DOHH2 (cell line): ENCODE measurements around the gene GLI2.

Experiments used
- H3F3A ChIP-seq: fragments of 200-600 bp; sonication (generic), shearing (Covaris generic); 2 replicates; pipeline ENCODE4 v1.6.0; 2016; ENCODE audit warnings: antibody characterized with exemption, mild to moderate bottlenecking; ENCODE audit not compliant: control insufficient read depth, insufficient read depth
- H3K27ac ChIP-seq: fragments of 200-600 bp; sonication (generic); 2 replicates; pipeline ENCODE4 v1.5.1; 2014; ENCODE audit warnings: low read depth, mild to moderate bottlenecking, low read length, moderate library complexity
- H3K27me3 ChIP-seq: fragments of 200-600 bp; sonication (generic); 2 replicates; pipeline ENCODE4 v1.6.1; 2014; ENCODE audit warnings: mild to moderate bottlenecking, low read length, mixed read lengths; ENCODE audit not compliant: control insufficient read depth
- H3K36me3 ChIP-seq: fragments of 200-600 bp; sonication (generic); 2 replicates; pipeline ENCODE4 v1.6.1; 2014; ENCODE audit warnings: mild to moderate bottlenecking, low read length, moderate library complexity, mixed read lengths; ENCODE audit not compliant: control insufficient read depth
- H3K4me1 ChIP-seq: fragments of 200-600 bp; sonication (generic); 2 replicates; pipeline ENCODE4 v1.6.1; 2014; ENCODE audit warnings: mild to moderate bottlenecking, low read length, mixed read lengths; ENCODE audit not compliant: control insufficient read depth
- H3K4me2 ChIP-seq: fragments of 200-600 bp; sonication (generic); 2 replicates; pipeline ENCODE4 v1.6.0; 2014; ENCODE audit warnings: mild to moderate bottlenecking, low read length, moderate library complexity
- H3K4me3 ChIP-seq: fragments of 200-600 bp; sonication (generic); 2 replicates; pipeline ENCODE4 v1.5.1; 2014; ENCODE audit warnings: mild to moderate bottlenecking, low read length, mixed read lengths
- H3K79me2 ChIP-seq: fragments of 200-600 bp; sonication (generic); 2 replicates; pipeline ENCODE4 v1.6.1; 2014; ENCODE audit warnings: mild to moderate bottlenecking, low read length, mixed read lengths; ENCODE audit not compliant: control insufficient read depth
- H3K9me2 ChIP-seq: fragments of 200-600 bp; sonication (generic); replicated peaks from 2 replicates; pipeline ENCODE4 v1.6.1; 2014; ENCODE audit warnings: mild to moderate bottlenecking, low read length, mixed read lengths; ENCODE audit not compliant: control insufficient read depth
- H3K9me3 ChIP-seq: fragments of 200-600 bp; sonication (generic); 2 replicates; pipeline ENCODE4 v1.6.1; 2014; ENCODE audit warnings: antibody characterized with exemption, low read length, mixed read lengths; ENCODE audit not compliant: control insufficient read depth, insufficient read depth
- H4K20me1 ChIP-seq: fragments of 200-600 bp; sonication (generic); 2 replicates; pipeline ENCODE4 v1.6.0; 2014; ENCODE audit warnings: low read depth, mild to moderate bottlenecking, antibody characterized with exemption, low read length, moderate library complexity; ENCODE audit not compliant: control insufficient read depth, insufficient read depth
- CTCF ChIP-seq: fragments of 200-600 bp; sonication (generic); IDR thresholded peaks from one replicate; pipeline ENCODE4 v1.5.1; 2014; ENCODE audit warnings: antibody characterized with exemption, mild to moderate bottlenecking, low read depth, low read length; ENCODE audit not compliant: poor library complexity, severe bottlenecking
- EZH2phosphoT487 ChIP-seq: fragments of 200-600 bp; sonication (generic); IDR thresholded peaks from 2 replicates; pipeline ENCODE4 v1.6.1; 2017; ENCODE audit warnings: borderline replicate concordance, mild to moderate bottlenecking, antibody characterized with exemption, low read length, moderate library complexity, mixed read lengths

GLI2 gene

GRCh38 chr2:120764492-120764891 is 28.8 kb downstream of the GLI2 start:
- H3K4me3 ChIP-seq = no peak overlapping the region
- no peak overlapping the region for H3K27ac ChIP-seq
- no peaks in the 10 kb centered on the region for H3K36me3 ChIP-seq
- no peak for TF ChIP-seq CTCF
- no peak for TF ChIP-seq EZH2phosphoT487
- no peaks in the 10 kb centered on the region for H4K20me1 ChIP-seq
- H3K79me2 ChIP-seq = no peaks in the 10 kb centered on the region
- no peaks in the 10 kb centered on the region for H3K9me3 ChIP-seq
- H3F3A ChIP-seq = no peaks in the 10 kb centered on the region
- no peaks in the 10 kb centered on the region for H3K9me2 ChIP-seq
- no peak overlapping the region for H3K4me2 ChIP-seq
- H3K4me1 ChIP-seq = no peaks in the 10 kb centered on the region
- no peaks in the 10 kb centered on the region for H3K27me3 ChIP-seq

- H3K79me2 ChIP-seq = no peaks in the 10 kb centered on the region
- H4K20me1 ChIP-seq = no peaks in the 10 kb centered on the region
- no peaks in the 10 kb centered on the region for H3K9me2 ChIP-seq
- no peak overlapping the region for H3K4me2 ChIP-seq
- H3K9me3 ChIP-seq = no peaks in the 10 kb centered on the region
- no peaks in the 10 kb centered on the region for H3K27me3 ChIP-seq
- H3K4me1 ChIP-seq = no peaks in the 10 kb centered on the region
- H3F3A ChIP-seq = no peaks in the 10 kb centered on the region
- no peak for TF ChIP-seq EZH2phosphoT487
- no peak for TF ChIP-seq CTCF
- H3K36me3 ChIP-seq = no peaks in the 10 kb centered on the region
- no peak overlapping the region for H3K4me3 ChIP-seq
- H3K27ac ChIP-seq = no peak overlapping the region
Measured at GRCh38 chr2:120764991-120765677, 29.5 kb downstream of the GLI2 start.

GRCh38 chr2:120765678-120766469 is 30.2 kb downstream of the GLI2 start:
- Histone ChIP-seq H3K27me3 (no peaks in the 10 kb centered on the region), H3K4me3 (no peak overlapping the region), H3K9me2 (no peaks in the 10 kb centered on the region), H3K4me2 (no peak overlapping the region), H3K9me3 (no peaks in the 10 kb centered on the region), H3F3A (no peaks in the 10 kb centered on the region), H4K20me1 (no peaks in the 10 kb centered on the region), H3K27ac (no peak overlapping the region), H3K79me2 (no peaks in the 10 kb centered on the region), H3K36me3 (no peaks in the 10 kb centered on the region), H3K4me1 (no peaks in the 10 kb centered on the region)
- TF ChIP-seq EZH2phosphoT487 (no peak), CTCF (no peak)
